Testis (tissue), 2 donors: Measurements from ENCODE around the gene SCAPER.

ENCODE experiments used
- POLR2A ChIP-seq: fragments of 450-650 bp; IDR thresholded peaks from one replicate; pipeline ENCODE4 v1.6.1; 2017; ENCODE audit warnings: antibody characterized with exemption, mild to moderate bottlenecking, moderate library complexity
- TF ChIP-seq, protein P1 (sequence below), 3 experiments: fragments of 450-650 bp in 2 of 3; fragments of 200-600 bp in 1 of 3; sonication (generic) in 1 of 3; IDR thresholded peaks; one replicate each; pipeline ENCODE4 v1.5.1; 2016 to 2019; ENCODE audit warnings: antibody characterized with exemption in 3 of 3, mild to moderate bottlenecking in 2 of 3, moderate library complexity in 1 of 3

DNA sequence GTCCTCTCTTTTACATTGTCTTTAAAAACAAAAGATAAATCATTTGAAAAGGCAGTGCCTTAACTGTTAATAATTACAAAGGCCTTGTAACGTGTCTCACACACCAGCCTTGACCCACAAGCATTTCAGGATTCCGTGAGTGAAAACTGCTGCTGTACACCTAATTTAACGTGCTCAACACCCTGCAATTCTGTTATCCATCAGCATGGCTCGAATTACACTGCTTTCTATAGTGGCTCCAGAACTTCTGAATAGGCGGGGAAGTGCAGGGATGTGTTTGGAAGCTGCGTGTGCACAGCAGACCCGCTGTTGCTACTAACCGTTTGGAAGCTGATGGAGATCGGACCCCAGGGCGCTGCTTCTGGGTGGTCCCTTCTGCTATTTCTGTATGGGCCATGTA lies 584.0 kb downstream of the SCAPER start:
- TF ChIP-seq, protein P1, sequence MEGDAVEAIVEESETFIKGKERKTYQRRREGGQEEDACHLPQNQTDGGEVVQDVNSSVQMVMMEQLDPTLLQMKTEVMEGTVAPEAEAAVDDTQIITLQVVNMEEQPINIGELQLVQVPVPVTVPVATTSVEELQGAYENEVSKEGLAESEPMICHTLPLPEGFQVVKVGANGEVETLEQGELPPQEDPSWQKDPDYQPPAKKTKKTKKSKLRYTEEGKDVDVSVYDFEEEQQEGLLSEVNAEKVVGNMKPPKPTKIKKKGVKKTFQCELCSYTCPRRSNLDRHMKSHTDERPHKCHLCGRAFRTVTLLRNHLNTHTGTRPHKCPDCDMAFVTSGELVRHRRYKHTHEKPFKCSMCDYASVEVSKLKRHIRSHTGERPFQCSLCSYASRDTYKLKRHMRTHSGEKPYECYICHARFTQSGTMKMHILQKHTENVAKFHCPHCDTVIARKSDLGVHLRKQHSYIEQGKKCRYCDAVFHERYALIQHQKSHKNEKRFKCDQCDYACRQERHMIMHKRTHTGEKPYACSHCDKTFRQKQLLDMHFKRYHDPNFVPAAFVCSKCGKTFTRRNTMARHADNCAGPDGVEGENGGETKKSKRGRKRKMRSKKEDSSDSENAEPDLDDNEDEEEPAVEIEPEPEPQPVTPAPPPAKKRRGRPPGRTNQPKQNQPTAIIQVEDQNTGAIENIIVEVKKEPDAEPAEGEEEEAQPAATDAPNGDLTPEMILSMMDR (IDR thresholded peaks at IDR 0.05) = no peak
- no peak for TF ChIP-seq POLR2A
